Muscle layer of colon (tissue), 2 donors: ENCODE data around the gene GAB2.
"Not testable (repeated sequence)": the region's sequence is repeated elsewhere in the genome, so short reads cannot be mapped to it uniquely, and the experiment has no call there.

Source experiments
- H3K27ac ChIP-seq: one replicate; pipeline ENCODE4 v1.7.0; 2013; ENCODE audit warnings: low read depth, mild to moderate bottlenecking, low read length, moderate library complexity
- H3K27me3 ChIP-seq, 2 donors: one replicate each; pipeline ENCODE4 v1.7.0; 2013; ENCODE audit warnings: low read length in 2 of 2, mild to moderate bottlenecking in 2 of 2; ENCODE audit not compliant: insufficient read depth in 2 of 2, control insufficient read depth in 1 of 2
- H3K36me3 ChIP-seq: one replicate; pipeline ENCODE4 v1.7.0; 2013; ENCODE audit warnings: mild to moderate bottlenecking, low read length; ENCODE audit not compliant: insufficient read depth
- H3K4me1 ChIP-seq: one replicate; pipeline ENCODE4 v1.7.0; 2013; ENCODE audit warnings: mild to moderate bottlenecking, low read length; ENCODE audit not compliant: insufficient read depth
- H3K4me3 ChIP-seq, 2 donors: one replicate each; pipeline ENCODE4 v1.7.0; 2013; ENCODE audit warnings: low read length in 2 of 2, low read depth in 1 of 2, mild to moderate bottlenecking in 1 of 2, moderate library complexity in 1 of 2
- H3K9ac ChIP-seq: one replicate; pipeline ENCODE4 v1.7.0; 2013; ENCODE audit warnings: low read length
- H3K9me3 ChIP-seq: one replicate; pipeline ENCODE4 v1.7.0; 2013; ENCODE audit warnings: mild to moderate bottlenecking, low read length
- donor health status: abdominal sarcoma.
- donor health status: Adenocarcinoma of cecum.

The GAB2 gene

GRCh38 chr11:78357924-78358323 lies 59.7 kb downstream of the GAB2 start:
- H3K36me3 ChIP-seq, H3K27me3 ChIP-seq, H3K9me3 ChIP-seq, H3K9ac ChIP-seq, H3K4me1 ChIP-seq, H3K27ac ChIP-seq, H3K4me3 ChIP-seq: not testable (repeated sequence)

GRCh38 chr11:78357425-78357824 lies 60.2 kb downstream of the GAB2 start:
- H3K4me1 ChIP-seq, H3K9me3 ChIP-seq, H3K9ac ChIP-seq, H3K4me3 ChIP-seq, H3K36me3 ChIP-seq, H3K27ac ChIP-seq, H3K27me3 ChIP-seq: not testable (repeated sequence)

GRCh38 chr11:78355742-78356141 lies 61.9 kb downstream of the GAB2 start:
- not testable (repeated sequence) for H3K27ac ChIP-seq, H3K9ac ChIP-seq, H3K36me3 ChIP-seq, H3K27me3 ChIP-seq, H3K9me3 ChIP-seq, H3K4me3 ChIP-seq
- H3K4me1 ChIP-seq, result peaks cover 16% of the 10 kb centered on the region

GRCh38 chr11:78355309-78355705 lies 62.3 kb downstream of the GAB2 start:
- Histone ChIP-seq H3K27me3 (no peaks in the 10 kb centered on the region), H3K9ac (no peak overlapping the region), H3K4me3 (no peak overlapping the region), H3K27ac (no peak overlapping the region), H3K4me1 (peaks cover 19% of the 10 kb centered on the region), H3K9me3 (no peaks in the 10 kb centered on the region), H3K36me3 (no peaks in the 10 kb centered on the region)

- Histone ChIP-seq H3K36me3 (no peaks in the 10 kb centered on the region), H3K9ac (no peak overlapping the region), H3K4me3 (no peak overlapping the region), H3K4me1 (peaks cover 25% of the 10 kb centered on the region), H3K9me3 (no peaks in the 10 kb centered on the region), H3K27me3 (no peaks in the 10 kb centered on the region), H3K27ac (no peak overlapping the region)
These were observed 63.0 kb downstream of the GAB2 start for GRCh38 chr11:78354408-78355308.

GRCh38 chr11:78351979-78352841 lies 65.4 kb downstream of the GAB2 start:
- H3K9me3 ChIP-seq, result no peaks in the 10 kb centered on the region
- H3K4me3 ChIP-seq, result no peak overlapping the region
- no peak overlapping the region for H3K9ac ChIP-seq
- no peaks in the 10 kb centered on the region for H3K27me3 ChIP-seq
- no peak overlapping the region for H3K27ac ChIP-seq
- no peaks in the 10 kb centered on the region for H3K36me3 ChIP-seq
- peaks cover 35% of the 10 kb centered on the region for H3K4me1 ChIP-seq

- H3K9me3 ChIP-seq, result no peaks in the 10 kb centered on the region
- peaks cover 35% of the 10 kb centered on the region for H3K4me1 ChIP-seq
- H3K27me3 ChIP-seq, result no peaks in the 10 kb centered on the region
- no peaks in the 10 kb centered on the region for H3K36me3 ChIP-seq
- H3K27ac ChIP-seq, result peak overlapping the region; percentile 69
- peak overlapping the region in 1 of 2 donors; percentile 32 for H3K4me3 ChIP-seq
- H3K9ac ChIP-seq, result no peak overlapping the region
These were observed 66.4 kb downstream of the GAB2 start for GRCh38 chr11:78351193-78351592.

- no peaks in the 10 kb centered on the region for H3K36me3 ChIP-seq
- H3K4me1 ChIP-seq, result peaks cover 35% of the 10 kb centered on the region
- H3K27ac ChIP-seq, result peak overlapping the region; percentile 47
- H3K9me3 ChIP-seq, result no peaks in the 10 kb centered on the region
- peak overlapping the region in 1 of 2 donors; percentile 32 for H3K4me3 ChIP-seq
- H3K27me3 ChIP-seq, result no peaks in the 10 kb centered on the region
- H3K9ac ChIP-seq, result no peak overlapping the region
These were observed 66.9 kb downstream of the GAB2 start for GRCh38 chr11:78350646-78351165.

- no peaks in the 10 kb centered on the region for H3K36me3 ChIP-seq
- H3K4me1 ChIP-seq, result peaks cover 38% of the 10 kb centered on the region
- peak overlapping the region in 1 of 2 donors; percentile 32 for H3K4me3 ChIP-seq
- H3K27ac ChIP-seq, result peak overlapping the region; percentile 47
- H3K9ac ChIP-seq, result no peak overlapping the region
- H3K27me3 ChIP-seq, result no peaks in the 10 kb centered on the region
- H3K9me3 ChIP-seq, result no peaks in the 10 kb centered on the region
These were observed 67.5 kb downstream of the GAB2 start for GRCh38 chr11:78350091-78350645.

GRCh38 chr11:78349624-78350023 lies 68.0 kb downstream of the GAB2 start:
- no peaks in the 10 kb centered on the region for H3K36me3 ChIP-seq
- H3K4me3 ChIP-seq, result peak overlapping the region in 1 of 2 donors; percentile 32
- H3K9me3 ChIP-seq, result no peaks in the 10 kb centered on the region
- peaks cover 38% of the 10 kb centered on the region for H3K4me1 ChIP-seq
- H3K27ac ChIP-seq, result peak overlapping the region; percentile 47
- H3K27me3 ChIP-seq, result no peaks in the 10 kb centered on the region
- no peak overlapping the region for H3K9ac ChIP-seq

- Histone ChIP-seq H3K27me3 (no peaks in the 10 kb centered on the region), H3K4me1 (peaks cover 38% of the 10 kb centered on the region), H3K36me3 (no peaks in the 10 kb centered on the region), H3K9me3 (no peaks in the 10 kb centered on the region), H3K9ac (no peak overlapping the region), H3K27ac (peak overlapping the region; percentile 47), H3K4me3 (no peak overlapping the region)
These were observed 68.5 kb downstream of the GAB2 start for GRCh38 chr11:78349114-78349513.
